Loucy (cell line): ENCODE results near the gene NSD1.

Experiments
- H2AFZ ChIP-seq: fragments of 200-600 bp; sonication (generic); 2 replicates; pipeline ENCODE4 v1.6.0; 2016; ENCODE audit warnings: antibody characterized with exemption, mild to moderate bottlenecking, low read length, moderate library complexity
- H3F3A ChIP-seq: fragments of 200-600 bp; 2 replicates; pipeline ENCODE4 v1.6.0; 2016; ENCODE audit warnings: antibody characterized with exemption, low read depth, mild to moderate bottlenecking
- H3K27me3 ChIP-seq: fragments of 200-600 bp; sonication (generic); 2 replicates; pipeline ENCODE4 v1.6.1; 2014; ENCODE audit warnings: low read length, mild to moderate bottlenecking; ENCODE audit not compliant: insufficient read depth, poor library complexity, severe bottlenecking
- H3K36me3 ChIP-seq: fragments of 200-600 bp; sonication (generic); 2 replicates; pipeline ENCODE4 v1.6.1; 2016; ENCODE audit warnings: low read length; ENCODE audit not compliant: insufficient read depth
- H3K4me1 ChIP-seq: fragments of 200-600 bp; sonication (generic); 2 replicates; pipeline ENCODE4 v1.5.1; 2014; ENCODE audit warnings: low read length, mild to moderate bottlenecking; ENCODE audit not compliant: insufficient read depth, poor library complexity, severe bottlenecking
- H3K4me2 ChIP-seq: fragments of 200-600 bp; sonication (generic); 2 replicates; pipeline ENCODE4 v1.6.0; 2014; ENCODE audit warnings: antibody characterized with exemption, low read length, low read depth, mild to moderate bottlenecking; ENCODE audit not compliant: poor library complexity, severe bottlenecking
- H3K4me3 ChIP-seq: fragments of 200-600 bp; sonication (generic); 2 replicates; pipeline ENCODE4 v1.5.1; 2014; ENCODE audit warnings: low read length, mild to moderate bottlenecking, mixed read lengths; ENCODE audit not compliant: poor library complexity, severe bottlenecking
- H3K79me2 ChIP-seq: fragments of 200-600 bp; sonication (generic); 2 replicates; pipeline ENCODE4 v1.6.1; 2014; ENCODE audit warnings: low read length; ENCODE audit not compliant: insufficient read depth
- H3K9ac ChIP-seq: fragments of 200-600 bp; sonication (generic); 2 replicates; pipeline ENCODE4 v1.6.0; 2014; ENCODE audit warnings: mild to moderate bottlenecking, low read depth, low read length, moderate library complexity; ENCODE audit not compliant: poor library complexity, severe bottlenecking
- H3K9me2 ChIP-seq: fragments of 200-600 bp; sonication (generic); replicated peaks from 2 replicates; pipeline ENCODE4 v1.6.1; 2016; ENCODE audit warnings: low read depth, low read length, mixed read lengths
- H3K9me3 ChIP-seq: fragments of 200-600 bp; sonication (generic); 2 replicates; pipeline ENCODE4 v1.6.1; 2014; ENCODE audit warnings: mild to moderate bottlenecking, antibody characterized with exemption, low read length, low read depth; ENCODE audit not compliant: insufficient read depth
- H4K20me1 ChIP-seq: fragments of 200-600 bp; sonication (generic); 2 replicates; pipeline ENCODE4 v1.6.0; 2014; ENCODE audit warnings: antibody characterized with exemption, low read length, mild to moderate bottlenecking; ENCODE audit not compliant: insufficient read depth, poor library complexity, severe bottlenecking
- EZH2phosphoT487 ChIP-seq: fragments of 200-600 bp; IDR thresholded peaks from 2 replicates; pipeline ENCODE4 v1.6.1; 2018; ENCODE audit warnings: antibody characterized with exemption, mild to moderate bottlenecking, moderate library complexity, borderline replicate concordance
- TF ChIP-seq, protein P1 (sequence below): fragments of 200-600 bp; sonication (generic); conservative IDR thresholded peaks from 2 replicates; pipeline ENCODE4 v1.5.1; 2014; ENCODE audit warnings: mild to moderate bottlenecking, antibody characterized with exemption, low read length

The NSD1 gene

DNA sequence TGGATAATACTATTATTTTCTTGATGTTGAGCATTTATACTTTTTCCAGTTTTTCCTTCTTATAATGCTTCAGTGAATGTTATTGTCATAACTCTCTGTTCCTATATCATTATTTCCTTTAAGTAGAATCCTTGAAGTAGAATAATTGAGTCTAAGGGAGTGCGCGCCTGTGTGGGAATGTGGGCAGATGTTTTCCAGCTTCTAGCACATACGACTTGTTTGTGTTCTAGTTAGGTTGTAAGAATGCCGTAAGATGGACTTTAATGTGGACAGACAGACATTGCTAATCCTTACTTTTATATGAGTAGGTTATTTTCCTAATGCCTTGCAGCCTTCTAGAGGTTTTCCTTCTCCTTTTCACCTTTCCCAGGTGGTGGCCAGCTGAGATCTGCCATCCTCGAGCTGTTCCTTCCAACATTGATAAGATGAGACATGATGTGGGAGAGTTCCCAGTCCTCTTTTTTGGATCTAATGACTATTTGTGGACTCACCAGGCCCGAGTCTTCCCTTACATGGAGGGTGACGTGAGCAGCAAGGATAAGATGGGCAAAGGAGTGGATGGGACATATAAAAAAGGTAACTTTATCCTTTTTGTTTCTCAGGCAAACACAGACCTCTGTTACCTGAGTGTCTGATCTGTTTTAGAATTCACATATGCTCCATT is 135.8 kb downstream of the NSD1 start:
- Histone ChIP-seq H3K79me2 (no peaks in the 10 kb centered on the region), H3K9me3 (no peaks in the 10 kb centered on the region), H3F3A (no peaks in the 10 kb centered on the region), H4K20me1 (no peaks in the 10 kb centered on the region), H3K27me3 (no peaks in the 10 kb centered on the region), H3K4me1 (no peaks in the 10 kb centered on the region), H3K9me2 (no peaks in the 10 kb centered on the region), H3K36me3 (peaks cover 31% of the 10 kb centered on the region; the same call in 1 of the 2 replicates), H2AFZ (no peak overlapping the region), H3K4me2 (no peak overlapping the region), H3K4me3 (no peak overlapping the region), H3K9ac (no peak overlapping the region)
- TF ChIP-seq EZH2phosphoT487: no peak
- TF ChIP-seq, protein P1, sequence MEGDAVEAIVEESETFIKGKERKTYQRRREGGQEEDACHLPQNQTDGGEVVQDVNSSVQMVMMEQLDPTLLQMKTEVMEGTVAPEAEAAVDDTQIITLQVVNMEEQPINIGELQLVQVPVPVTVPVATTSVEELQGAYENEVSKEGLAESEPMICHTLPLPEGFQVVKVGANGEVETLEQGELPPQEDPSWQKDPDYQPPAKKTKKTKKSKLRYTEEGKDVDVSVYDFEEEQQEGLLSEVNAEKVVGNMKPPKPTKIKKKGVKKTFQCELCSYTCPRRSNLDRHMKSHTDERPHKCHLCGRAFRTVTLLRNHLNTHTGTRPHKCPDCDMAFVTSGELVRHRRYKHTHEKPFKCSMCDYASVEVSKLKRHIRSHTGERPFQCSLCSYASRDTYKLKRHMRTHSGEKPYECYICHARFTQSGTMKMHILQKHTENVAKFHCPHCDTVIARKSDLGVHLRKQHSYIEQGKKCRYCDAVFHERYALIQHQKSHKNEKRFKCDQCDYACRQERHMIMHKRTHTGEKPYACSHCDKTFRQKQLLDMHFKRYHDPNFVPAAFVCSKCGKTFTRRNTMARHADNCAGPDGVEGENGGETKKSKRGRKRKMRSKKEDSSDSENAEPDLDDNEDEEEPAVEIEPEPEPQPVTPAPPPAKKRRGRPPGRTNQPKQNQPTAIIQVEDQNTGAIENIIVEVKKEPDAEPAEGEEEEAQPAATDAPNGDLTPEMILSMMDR: no peak

DNA sequence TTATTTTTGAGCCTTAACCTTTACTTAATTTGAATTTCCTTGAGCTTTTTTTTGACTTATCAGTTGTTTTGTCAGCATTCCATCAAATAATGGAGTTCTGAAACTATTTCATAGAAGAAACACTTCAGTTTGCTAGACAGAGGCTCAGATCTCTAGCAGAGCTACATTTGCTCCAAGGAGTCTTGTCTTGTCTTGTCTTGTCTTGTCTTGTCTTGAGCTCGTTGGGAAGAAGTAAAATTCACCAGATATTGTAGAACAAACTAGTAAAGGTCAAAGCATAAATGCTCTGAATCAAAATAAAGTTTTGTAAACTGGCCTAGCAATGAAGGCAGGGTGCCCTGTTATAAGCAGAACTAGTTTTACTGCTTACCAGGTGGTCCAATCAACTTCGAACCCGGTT is 136.4 kb downstream of the NSD1 start:
- Histone ChIP-seq H3K9me2 (no peaks in the 10 kb centered on the region), H3K79me2 (no peaks in the 10 kb centered on the region), H3K9ac (no peak overlapping the region), H3F3A (no peaks in the 10 kb centered on the region), H3K9me3 (no peaks in the 10 kb centered on the region), H3K4me3 (no peak overlapping the region), H3K36me3 (peaks cover 34% of the 10 kb centered on the region; the same call in 1 of the 2 replicates), H2AFZ (no peak overlapping the region), H3K4me2 (no peak overlapping the region), H3K4me1 (no peaks in the 10 kb centered on the region), H4K20me1 (no peaks in the 10 kb centered on the region), H3K27me3 (no peaks in the 10 kb centered on the region)
- TF ChIP-seq, protein P1: no peak

DNA sequence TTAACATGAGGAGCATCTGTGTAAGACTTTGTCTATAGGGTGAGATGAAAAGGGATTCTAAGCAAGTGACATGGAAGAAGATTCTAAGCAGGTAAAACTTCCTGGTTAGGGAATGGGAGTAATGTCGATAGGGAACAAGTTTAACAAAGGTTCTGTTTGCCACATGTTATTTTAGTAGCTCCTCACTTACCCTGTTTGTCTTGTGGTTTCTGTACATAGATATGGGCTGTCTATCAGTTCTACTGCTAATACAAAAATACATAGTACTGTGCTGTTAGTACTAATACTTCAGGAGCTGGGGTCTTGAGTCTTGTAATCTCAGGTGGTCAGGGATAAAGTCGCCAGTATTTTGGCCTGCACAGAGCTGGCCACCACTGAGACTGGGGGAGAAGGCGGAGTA is 137.1 kb downstream of the NSD1 start:
- TF ChIP-seq, protein P1: no peak
- no peak for TF ChIP-seq EZH2phosphoT487
- Histone ChIP-seq H3K4me1 (no peaks in the 10 kb centered on the region), H3K9ac (no peak overlapping the region), H2AFZ (no peak overlapping the region), H3K27me3 (no peaks in the 10 kb centered on the region), H3K4me2 (no peak overlapping the region), H4K20me1 (no peaks in the 10 kb centered on the region), H3K9me3 (no peaks in the 10 kb centered on the region), H3K9me2 (no peaks in the 10 kb centered on the region), H3K79me2 (no peaks in the 10 kb centered on the region), H3F3A (no peaks in the 10 kb centered on the region), H3K4me3 (no peak overlapping the region), H3K36me3 (peaks cover 35% of the 10 kb centered on the region; the same call in 1 of the 2 replicates)
